Kidney epithelial cell (primary cell): ENCODE data around the gene MGMT. TPM values are rescaled to one million over a fixed set of nuclear protein-coding genes. Genes with fewer than 3 reads are reported as not detected.

Experiments used
- DNase-seq: peaks from one replicate; pipeline ENCODE4 v3.0.0-alpha.2; 2010; ENCODE audit warnings: low read depth
- H3K27me3 ChIP-seq: 2 replicates; pipeline ENCODE4 v1.6.0; 2011; ENCODE audit warnings: low read length; ENCODE audit not compliant: control insufficient read depth, insufficient read depth
- H3K36me3 ChIP-seq: 2 replicates; pipeline ENCODE4 v1.5.1; 2011; ENCODE audit warnings: low read length; ENCODE audit not compliant: control insufficient read depth, insufficient read depth
- H3K4me3 ChIP-seq: 2 replicates; pipeline ENCODE4 v1.5.1; 2011; ENCODE audit warnings: low read depth, mild to moderate bottlenecking, control low read depth, low read length
- CTCF ChIP-seq: IDR thresholded peaks from 2 replicates; pipeline ENCODE4 v1.5.1; 2011; ENCODE audit warnings: mild to moderate bottlenecking, moderate library complexity, low read length, control low read depth, inconsistent platforms; ENCODE audit not compliant: insufficient read depth, poor library complexity, severe bottlenecking
- total RNA-seq: library from RNA; depleted of rRNA; stranded (reverse); fragments of >200 nt; gene quantifications from 2 replicates; pipeline ENCODE4 v1.2.3, GENCODE V29; 2015

The MGMT gene
- total RNA-seq, 1 donor from 2014 or later = 36.1 TPM

GRCh38 chr10:129581827-129582411 is 114.9 kb downstream of the MGMT start:
- Histone ChIP-seq H3K4me3 (no peak overlapping the region), H3K27me3 (no peaks in the 10 kb centered on the region), H3K36me3 (no peaks in the 10 kb centered on the region)
- no peak for DNase-seq
- TF ChIP-seq CTCF = no peak

DNA sequence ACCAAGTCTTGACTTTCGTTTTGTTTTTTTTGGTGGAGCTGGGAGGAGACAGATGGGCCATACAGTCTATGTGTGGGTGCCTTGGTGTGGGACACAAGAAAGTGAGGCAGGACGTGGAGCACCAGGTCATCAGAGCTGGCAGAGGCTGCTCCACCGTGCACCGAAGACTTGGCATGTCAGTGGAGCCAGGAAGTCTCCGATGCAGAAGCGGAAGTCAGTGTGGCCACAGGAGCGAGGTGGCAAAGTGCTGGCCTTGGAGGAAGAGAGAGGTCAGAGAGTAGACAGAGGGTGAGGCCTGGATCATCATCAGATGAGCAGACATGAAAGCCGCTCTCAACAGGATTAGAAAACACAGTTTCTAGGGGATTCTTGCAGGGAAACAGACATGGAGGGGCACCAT is 116.8 kb downstream of the MGMT start:
- TF ChIP-seq CTCF = no peak

DNA sequence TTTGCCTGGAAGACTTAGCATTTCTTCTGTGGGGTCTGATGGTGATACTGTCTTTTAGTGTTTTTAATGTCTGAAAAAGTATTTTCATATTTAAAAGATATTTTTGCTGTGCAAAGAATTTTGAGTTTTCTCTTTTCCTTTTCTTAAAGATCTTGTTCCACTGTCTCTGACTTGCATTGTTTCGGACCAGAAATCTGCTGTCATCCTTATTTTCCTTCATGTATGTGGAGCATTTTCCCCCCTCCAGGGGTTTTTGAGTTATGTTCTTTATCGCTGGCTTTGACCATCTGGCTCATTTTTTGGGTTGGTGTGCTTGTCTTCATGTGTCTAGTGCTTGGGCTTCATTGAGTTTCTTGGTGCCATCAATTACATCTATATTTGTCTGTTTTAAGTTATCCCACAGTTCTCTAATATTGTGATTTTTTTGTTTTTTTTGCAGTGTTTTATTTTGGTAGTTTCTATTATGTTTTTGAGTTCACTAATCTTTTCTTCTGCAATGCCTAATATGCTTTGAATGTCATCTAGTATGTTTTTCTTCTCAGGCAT is 119.9 kb downstream of the MGMT start:
- TF ChIP-seq CTCF = no peak
- no peak overlapping the region for H3K4me3 ChIP-seq
- no peak for DNase-seq

More for the DNA sequence above, 116.8 kb downstream of the MGMT start:
- Histone ChIP-seq H3K36me3 (no peaks in the 10 kb centered on the region), H3K27me3 (no peaks in the 10 kb centered on the region), H3K4me3 (no peak overlapping the region)
- no peak for DNase-seq

GRCh38 chr10:129589546-129589945 is 122.5 kb downstream of the MGMT start:
- H3K4me3 ChIP-seq = no peak overlapping the region
- no peaks in the 10 kb centered on the region for H3K36me3 ChIP-seq
- no peak for TF ChIP-seq CTCF
- no peak for DNase-seq
- H3K27me3 ChIP-seq = no peaks in the 10 kb centered on the region

More for the DNA sequence above, 119.9 kb downstream of the MGMT start:
- no peaks in the 10 kb centered on the region for H3K36me3 ChIP-seq
- no peaks in the 10 kb centered on the region for H3K27me3 ChIP-seq

GRCh38 chr10:129593953-129594352 is 126.9 kb downstream of the MGMT start:
- DNase-seq = no peak
- no peak for TF ChIP-seq CTCF
- no peaks in the 10 kb centered on the region for H3K36me3 ChIP-seq
- no peaks in the 10 kb centered on the region for H3K27me3 ChIP-seq
- no peak overlapping the region for H3K4me3 ChIP-seq

- H3K27me3 ChIP-seq = no peaks in the 10 kb centered on the region
- H3K4me3 ChIP-seq = no peak overlapping the region
- DNase-seq = no peak
- no peaks in the 10 kb centered on the region for H3K36me3 ChIP-seq
- no peak for TF ChIP-seq CTCF
These were observed 127.8 kb downstream of the MGMT start for GRCh38 chr10:129594811-129595210.
